Stromal cell of bone marrow (primary cell): ENCODE data around the gene CCDC78.

Experiments used
- DNase-seq: peaks from one replicate; pipeline ENCODE4 v3.0.0-alpha.2; 2012; ENCODE audit warnings: low read depth

CCDC78 gene

GRCh38 chr16:678209-678857, 47.9 kb downstream of the CCDC78 start:
- DNase-seq, result no peak

- DNase-seq, result no peak
Observed at GRCh38 chr16:677316-678190, 48.7 kb downstream of the CCDC78 start.

GRCh38 chr16:676913-677312, 49.3 kb downstream of the CCDC78 start:
- DNase-seq, result no peak

GRCh38 chr16:676565-676902, 49.7 kb downstream of the CCDC78 start:
- no peak for DNase-seq

GRCh38 chr16:675884-676564, 50.2 kb downstream of the CCDC78 start:
- DNase-seq, result no peak

GRCh38 chr16:674968-675883, 51.0 kb downstream of the CCDC78 start, which contains the start of gene RHBDL1:
TSS of gene RHBDL1 (plus strand) at chr16:675671. CDS start at chr16:675791, 120 bp downstream.
- DNase-seq, result no peak

- no peak for DNase-seq
Observed at GRCh38 chr16:674214-674881, 51.9 kb downstream of the CCDC78 start.

GRCh38 chr16:673399-673991, 52.7 kb downstream of the CCDC78 start:
- DNase-seq, result no peak

GRCh38 chr16:672851-673250, 53.4 kb downstream of the CCDC78 start:
- DNase-seq, result no peak
